HepG2 (cell line): ENCODE results near the gene LSM12. TPM values are rescaled to one million over a fixed set of nuclear protein-coding genes. Genes with fewer than 3 reads are reported as not detected.
A peak's percentile ranks its signal among the peaks of the same experiment; 100 is the strongest.

Experiments
- CBX5 ChIP-seq: sonication (generic); formaldehyde crosslinking; IDR thresholded peaks from 2 replicates; pipeline ENCODE4 v1.4.0; 2020; ENCODE audit warnings: missing genetic modification reagents, borderline replicate concordance
- CEBPG ChIP-seq: IDR thresholded peaks from 2 replicates; pipeline ENCODE4 v1.6.1; 2016
- CREM ChIP-seq, 2 experiments: sonication (generic) in 1 of 2; formaldehyde crosslinking in 1 of 2; IDR thresholded peaks; 2 replicates each; pipeline versions ENCODE4 v1.4.0 to v1.6.1; 2016 to 2020; ENCODE audit warnings: antibody characterized with exemption in 1 of 2, mild to moderate bottlenecking in 1 of 2, missing genetic modification reagents in 1 of 2
- FOSL1 ChIP-seq: sonication (generic); formaldehyde crosslinking; IDR thresholded peaks from 2 replicates; pipeline ENCODE4 v1.9.0; 2021; ENCODE audit warnings: missing genetic modification reagents, borderline replicate concordance
- HMGA1 ChIP-seq: sonication (generic); formaldehyde crosslinking; conservative IDR thresholded peaks from 2 replicates; pipeline ENCODE4 v1.4.0; 2020; ENCODE audit warnings: missing genetic modification reagents
- MIER2 ChIP-seq: IDR thresholded peaks from 2 replicates; pipeline ENCODE4 v1.6.1; 2016; ENCODE audit warnings: missing biosample characterization, missing genetic modification reagents
- MYC ChIP-seq: sonication (generic); formaldehyde crosslinking; IDR thresholded peaks from 2 replicates; pipeline ENCODE4 v1.9.0; 2021; ENCODE audit warnings: missing genetic modification reagents, borderline replicate concordance
- NFATC3 ChIP-seq: sonication (generic); formaldehyde crosslinking; IDR thresholded peaks from 2 replicates; pipeline ENCODE4 v1.5.1; 2020; ENCODE audit warnings: mild to moderate bottlenecking, missing genetic modification reagents
- NR2F6 ChIP-seq, 2 experiments: IDR thresholded peaks; 2 replicates each; pipeline ENCODE4 v1.6.1; 2016; ENCODE audit warnings: antibody characterized with exemption in 1 of 2, mild to moderate bottlenecking in 1 of 2
- SRSF1 ChIP-seq: fragments of 200-400 bp; formaldehyde crosslinking; optimal IDR thresholded peaks from 2 replicates; pipeline ENCODE3; 2017; ENCODE audit warnings: mild to moderate bottlenecking, low read depth, low read length, moderate library complexity
- TBP ChIP-seq: sonication (generic); formaldehyde crosslinking; IDR thresholded peaks from 2 replicates; pipeline ENCODE4 v1.5.0; 2020; ENCODE audit warnings: missing genetic modification reagents
- ZBTB38 ChIP-seq: sonication (generic); formaldehyde crosslinking; IDR thresholded peaks from 2 replicates; pipeline ENCODE4 v1.5.1; 2020; ENCODE audit warnings: mild to moderate bottlenecking, missing genetic modification reagents
- ZBTB7B ChIP-seq: sonication (generic); formaldehyde crosslinking; IDR thresholded peaks from 2 replicates; pipeline ENCODE4 v1.4.0; 2020; ENCODE audit warnings: missing genetic modification reagents
- ZFYVE20 ChIP-seq: sonication (generic); formaldehyde crosslinking; IDR thresholded peaks from 2 replicates; pipeline ENCODE4 v1.8.0; 2023; ENCODE audit warnings: low read depth, mild to moderate bottlenecking, moderate library complexity, missing genetic modification reagents, borderline replicate concordance
- ZNF10 ChIP-seq: sonication (generic); formaldehyde crosslinking; IDR thresholded peaks from 2 replicates; pipeline ENCODE4 v1.4.0; 2020; ENCODE audit warnings: mild to moderate bottlenecking, low read depth, missing genetic modification reagents, borderline replicate concordance
- ZNF333 ChIP-seq: sonication (generic); formaldehyde crosslinking; IDR thresholded peaks from 2 replicates; pipeline ENCODE4 v1.4.0; 2020; ENCODE audit warnings: mild to moderate bottlenecking, missing genetic modification reagents, borderline replicate concordance
- ZNF337 ChIP-seq: sonication (generic); formaldehyde crosslinking; IDR thresholded peaks from 2 replicates; pipeline ENCODE4 v1.5.1; 2020; ENCODE audit warnings: missing genetic modification reagents, low read depth, mild to moderate bottlenecking, borderline replicate concordance
- ZNF431 ChIP-seq: sonication (generic); formaldehyde crosslinking; IDR thresholded peaks from 2 replicates; pipeline ENCODE4 v1.9.0; 2022; ENCODE audit warnings: missing genetic modification reagents, low read depth, mild to moderate bottlenecking, borderline replicate concordance
- ZNF567 ChIP-seq: sonication (generic); formaldehyde crosslinking; IDR thresholded peaks from 2 replicates; pipeline ENCODE4 v1.8.1; 2023; ENCODE audit warnings: mild to moderate bottlenecking, missing genetic modification reagents, borderline replicate concordance
- ZNF607 ChIP-seq: sonication (generic); formaldehyde crosslinking; IDR thresholded peaks from 2 replicates; pipeline ENCODE4 v1.5.1; 2020; ENCODE audit warnings: missing genetic modification reagents, mild to moderate bottlenecking, borderline replicate concordance
- ZNF777 ChIP-seq: sonication (generic); formaldehyde crosslinking; IDR thresholded peaks from 2 replicates; pipeline ENCODE4 v1.4.0; 2020; ENCODE audit warnings: missing genetic modification reagents
- polyA plus RNA-seq, 8 experiments: library from polyadenylated mRNA; depleted of rRNA in 3 of 8; stranded (reverse) in 7 of 8; unstranded in 1 of 8; fragments of >200 nt; fragmentation: Illumina TruSeq in 4 of 8; extraction: Trizol in 4 of 8; gene quantifications; 2 replicates each; pipeline versions ENCODE4 v1.2.1 to v1.2.3, GENCODE V29; 2011 to 2016; ENCODE audit warnings: low read depth in 4 of 8, missing spikeins in 1 of 8, mixed read lengths in 1 of 8; ENCODE audit not compliant: insufficient read depth in 1 of 8
- total RNA-seq, 5 experiments: library from RNA; depleted of rRNA; stranded (reverse); fragments of >200 nt; fragmentation: Illumina TruSeq; extraction: Trizol; gene quantifications; 2 replicates each; pipeline ENCODE4 v1.2.3, GENCODE V29; 2016; ENCODE audit warnings: low read depth in 1 of 5
- TF ChIP-seq, protein P1 (sequence below): IDR thresholded peaks from 2 replicates; pipeline ENCODE4 v1.6.1; 2016; ENCODE audit warnings: low read depth, borderline replicate concordance
- TF ChIP-seq, protein P2 (sequence below): sonication (generic); formaldehyde crosslinking; IDR thresholded peaks from 2 replicates; pipeline ENCODE4 v1.9.0; 2021; ENCODE audit warnings: missing genetic modification reagents, borderline replicate concordance
- TF ChIP-seq, protein P3 (sequence below): sonication (generic); formaldehyde crosslinking; IDR thresholded peaks from 2 replicates; pipeline ENCODE4 v1.4.0; 2020; ENCODE audit warnings: mild to moderate bottlenecking, low read depth, missing genetic modification reagents
- TF ChIP-seq, protein P4 (sequence below): IDR thresholded peaks from 2 replicates; pipeline ENCODE4 v1.6.1; 2016; ENCODE audit warnings: missing compliant biosample characterization, missing genetic modification reagents, borderline replicate concordance
- TF ChIP-seq, protein P5 (sequence below): sonication (generic); formaldehyde crosslinking; IDR thresholded peaks from 2 replicates; pipeline ENCODE4 v1.5.0; 2020; ENCODE audit warnings: missing genetic modification reagents

The LSM12 gene
- total and polyA plus RNA-seq, 2 of the 13 experiments (the other 11 are each of a cell fraction or from before 2014, with no cell fraction given) = 52.8 to 55.7 TPM

DNA sequence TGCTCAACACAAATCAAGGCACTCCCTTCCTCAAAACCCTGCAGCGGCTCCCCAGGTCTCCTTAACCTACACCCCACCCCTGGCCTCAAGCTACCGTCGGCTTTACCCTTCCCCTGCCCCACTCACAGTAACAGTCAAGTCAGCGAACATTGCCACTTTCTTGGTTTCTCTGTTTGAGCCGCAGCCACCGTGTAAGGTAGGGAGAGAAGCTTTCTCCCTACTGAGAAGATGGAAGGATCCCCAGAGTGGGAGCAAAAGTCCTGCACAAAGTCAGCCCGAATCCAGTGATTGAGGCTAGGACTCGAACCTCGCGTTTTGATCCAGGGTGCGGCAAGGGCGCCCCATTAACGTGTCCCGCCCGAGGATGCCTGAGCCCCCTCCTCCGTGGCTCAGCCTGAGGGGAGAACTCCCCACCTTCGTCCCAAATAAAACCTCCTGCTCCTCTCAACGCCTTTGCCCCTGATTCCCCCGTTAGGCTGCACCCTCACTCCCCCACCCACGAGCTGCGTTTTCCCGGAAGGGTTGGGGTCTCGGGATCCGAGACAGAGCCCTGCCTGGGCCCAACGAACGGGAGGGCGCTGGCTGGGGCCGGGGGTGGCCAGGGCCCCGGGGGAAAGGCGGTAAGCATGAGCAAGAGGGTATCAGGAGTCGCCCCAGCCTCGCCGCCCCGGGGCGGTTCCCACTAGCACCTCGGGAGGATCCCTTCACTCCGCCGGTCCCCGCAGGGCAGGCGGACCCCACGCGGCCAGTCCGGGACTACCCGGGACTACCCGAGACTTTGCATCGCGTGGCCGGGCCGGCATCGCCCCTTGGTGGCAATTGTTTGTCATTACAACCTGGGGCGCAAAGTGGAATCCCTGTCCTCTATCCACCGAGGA lies 72.0 kb downstream of the LSM12 start (continued):
- TF ChIP-seq ZNF777 (CRISPR knock-in tag) (no peak), ZBTB38 (CRISPR knock-in tag) (peak; percentile 51; the same call in 1 of the 2 replicates), TBP (CRISPR knock-in tag) (no peak), FOSL1 (CRISPR knock-in tag) (no peak), CBX5 (CRISPR knock-in tag) (no peak), NFATC3 (CRISPR knock-in tag) (no peak), ZNF10 (CRISPR knock-in tag) (no peak), ZFYVE20 (CRISPR knock-in tag) (no peak), ZNF567 (CRISPR knock-in tag) (no peak), CEBPG (CRISPR knock-in tag) (no peak), ZNF431 (CRISPR knock-in tag) (no peak), ZBTB7B (CRISPR knock-in tag) (peak; percentile 62; the same call in 1 of the 2 replicates), HMGA1 (no peak), ZNF337 (no peak), NR2F6 (IDR thresholded peaks at IDR 0.05) (no peak), NR2F6 (CRISPR knock-in tag; IDR thresholded peaks at IDR 0.05) (no peak), SRSF1 (no peak), ZNF333 (CRISPR knock-in tag) (peak; percentile 27; the same call in 1 of the 2 replicates), CREM (IDR thresholded peaks at IDR 0.05) (no peak), CREM (CRISPR knock-in tag; IDR thresholded peaks at IDR 0.05) (no peak), ZNF607 (CRISPR knock-in tag) (no peak), MIER2 (peak; percentile 56; the same call in 1 of the 2 replicates), MYC (no peak)
- TF ChIP-seq, protein P1, sequence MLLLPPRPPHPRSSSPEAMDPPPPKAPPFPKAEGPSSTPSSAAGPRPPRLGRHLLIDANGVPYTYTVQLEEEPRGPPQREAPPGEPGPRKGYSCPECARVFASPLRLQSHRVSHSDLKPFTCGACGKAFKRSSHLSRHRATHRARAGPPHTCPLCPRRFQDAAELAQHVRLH = peak; percentile 76; the same call in 1 of the 2 replicates
- TF ChIP-seq, protein P2, sequence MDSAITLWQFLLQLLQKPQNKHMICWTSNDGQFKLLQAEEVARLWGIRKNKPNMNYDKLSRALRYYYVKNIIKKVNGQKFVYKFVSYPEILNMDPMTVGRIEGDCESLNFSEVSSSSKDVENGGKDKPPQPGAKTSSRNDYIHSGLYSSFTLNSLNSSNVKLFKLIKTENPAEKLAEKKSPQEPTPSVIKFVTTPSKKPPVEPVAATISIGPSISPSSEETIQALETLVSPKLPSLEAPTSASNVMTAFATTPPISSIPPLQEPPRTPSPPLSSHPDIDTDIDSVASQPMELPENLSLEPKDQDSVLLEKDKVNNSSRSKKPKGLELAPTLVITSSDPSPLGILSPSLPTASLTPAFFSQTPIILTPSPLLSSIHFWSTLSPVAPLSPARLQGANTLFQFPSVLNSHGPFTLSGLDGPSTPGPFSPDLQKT (CRISPR knock-in tag) = no peak
- TF ChIP-seq, protein P3, sequence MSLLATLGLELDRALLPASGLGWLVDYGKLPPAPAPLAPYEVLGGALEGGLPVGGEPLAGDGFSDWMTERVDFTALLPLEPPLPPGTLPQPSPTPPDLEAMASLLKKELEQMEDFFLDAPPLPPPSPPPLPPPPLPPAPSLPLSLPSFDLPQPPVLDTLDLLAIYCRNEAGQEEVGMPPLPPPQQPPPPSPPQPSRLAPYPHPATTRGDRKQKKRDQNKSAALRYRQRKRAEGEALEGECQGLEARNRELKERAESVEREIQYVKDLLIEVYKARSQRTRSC = no peak
- TF ChIP-seq, protein P4, sequence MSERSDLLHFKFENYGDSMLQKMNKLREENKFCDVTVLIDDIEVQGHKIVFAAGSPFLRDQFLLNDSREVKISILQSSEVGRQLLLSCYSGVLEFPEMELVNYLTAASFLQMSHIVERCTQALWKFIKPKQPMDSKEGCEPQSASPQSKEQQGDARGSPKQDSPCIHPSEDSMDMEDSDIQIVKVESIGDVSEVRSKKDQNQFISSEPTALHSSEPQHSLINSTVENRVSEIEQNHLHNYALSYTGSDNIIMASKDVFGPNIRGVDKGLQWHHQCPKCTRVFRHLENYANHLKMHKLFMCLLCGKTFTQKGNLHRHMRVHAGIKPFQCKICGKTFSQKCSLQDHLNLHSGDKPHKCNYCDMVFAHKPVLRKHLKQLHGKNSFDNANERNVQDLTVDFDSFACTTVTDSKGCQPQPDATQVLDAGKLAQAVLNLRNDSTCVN (CRISPR knock-in tag) = no peak
- TF ChIP-seq, protein P5, sequence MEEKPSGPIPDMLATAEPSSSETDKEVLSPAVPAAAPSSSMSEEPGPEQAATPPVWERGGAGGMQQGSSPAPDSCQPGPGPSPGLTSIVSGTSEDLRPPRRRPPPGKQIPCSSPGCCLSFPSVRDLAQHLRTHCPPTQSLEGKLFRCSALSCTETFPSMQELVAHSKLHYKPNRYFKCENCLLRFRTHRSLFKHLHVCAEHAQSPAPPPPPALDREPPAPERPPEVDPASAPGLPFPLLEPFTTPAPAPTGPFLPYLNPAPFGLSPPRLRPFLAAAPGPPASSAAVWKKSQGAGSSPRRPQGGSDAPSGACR (CRISPR knock-in tag) = no peak
